Upper lobe of left lung (tissue), 4 donors: Measurements from ENCODE around the gene PTCD2.
A peak's percentile ranks its signal among the peaks of the same experiment; 100 is the strongest.

Experiments
- CTCF ChIP-seq, 6 experiments: fragments of 450-650 bp in 4 of 6; fragments of 200-600 bp in 2 of 6; sonication (generic) in 2 of 6; IDR thresholded peaks; one replicate each; pipeline ENCODE4 v1.5.1; 2016 to 2019; ENCODE audit warnings: antibody characterized with exemption in 6 of 6
- EP300 ChIP-seq, 4 donors: sonication (generic); formaldehyde crosslinking; IDR thresholded peaks; one replicate each; pipeline ENCODE4 v1.5.1; 2017; ENCODE audit warnings: antibody characterized with exemption in 4 of 4, control low read depth in 2 of 4
- POLR2A ChIP-seq, 4 donors: fragments of 450-650 bp; IDR thresholded peaks; one replicate each; pipeline ENCODE4 v1.5.1; 2016 to 2017; ENCODE audit warnings: antibody characterized with exemption in 4 of 4, mild to moderate bottlenecking in 2 of 4
- POLR2AphosphoS5 ChIP-seq, 2 donors: sonication (generic); formaldehyde crosslinking; IDR thresholded peaks; one replicate each; pipeline ENCODE4 v1.5.1; 2017; ENCODE audit warnings: antibody characterized with exemption in 2 of 2

DNA sequence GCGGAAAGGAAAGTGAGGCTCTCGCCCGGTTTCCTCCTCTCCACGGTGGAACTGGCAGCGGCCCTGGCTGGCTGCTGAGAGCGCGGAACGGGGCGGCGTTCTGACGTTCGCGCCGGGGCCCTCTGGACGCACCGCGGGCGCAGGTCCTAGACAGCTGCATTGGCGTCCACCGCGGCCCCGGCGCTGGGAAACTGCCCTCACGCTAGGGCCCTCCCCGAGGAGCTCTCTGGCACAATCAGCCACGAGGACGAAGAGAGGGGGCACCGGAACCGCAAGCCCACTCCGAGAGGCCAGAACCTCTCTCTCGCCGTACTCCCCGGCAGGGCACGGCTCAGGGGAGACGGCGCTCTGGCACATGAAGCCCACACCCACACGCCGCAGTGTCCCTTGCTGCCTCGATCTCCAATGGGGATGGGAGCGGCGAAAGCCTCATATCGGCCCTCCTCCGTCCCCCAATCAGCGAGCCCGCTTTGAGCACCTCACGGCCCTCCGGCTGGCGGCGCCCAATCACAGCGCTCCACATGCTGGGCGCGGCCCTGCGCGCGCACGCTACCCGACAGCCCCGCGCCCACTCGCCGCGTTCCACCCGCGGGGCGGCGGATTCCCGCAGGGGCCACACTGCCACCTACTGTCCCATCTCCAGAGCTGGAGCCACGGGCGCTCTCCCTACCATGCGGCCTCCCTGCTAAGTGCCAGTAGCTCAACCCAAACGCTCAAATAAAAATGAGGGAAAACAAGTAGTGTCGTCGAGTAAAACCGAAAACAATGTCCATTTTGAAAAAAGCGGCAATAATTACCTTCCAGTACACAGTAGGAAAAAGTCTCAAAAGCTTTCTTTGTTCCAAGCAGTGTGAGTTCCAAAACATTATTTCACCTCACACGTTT lies 12.0 kb upstream of the PTCD2 start:
- TF ChIP-seq CTCF (IDR thresholded peaks at IDR 0.05) (peak; percentile 78 to 98 (median 93)), POLR2A (IDR thresholded peaks at IDR 0.05) (peak in 3 of 4 donors; percentile 81 to 98 (median 95)), EP300 (IDR thresholded peaks at IDR 0.05) (peak in 1 of 4 donors; percentile 56), POLR2AphosphoS5 (IDR thresholded peaks at IDR 0.05) (peak; percentile 92 to 99)
